ENCODE data around the gene MLST8.
"Not testable (repeated sequence)": the region's sequence is repeated elsewhere in the genome, so short reads cannot be mapped to it uniquely, and the experiment has no call there.

The MLST8 gene

DNA sequence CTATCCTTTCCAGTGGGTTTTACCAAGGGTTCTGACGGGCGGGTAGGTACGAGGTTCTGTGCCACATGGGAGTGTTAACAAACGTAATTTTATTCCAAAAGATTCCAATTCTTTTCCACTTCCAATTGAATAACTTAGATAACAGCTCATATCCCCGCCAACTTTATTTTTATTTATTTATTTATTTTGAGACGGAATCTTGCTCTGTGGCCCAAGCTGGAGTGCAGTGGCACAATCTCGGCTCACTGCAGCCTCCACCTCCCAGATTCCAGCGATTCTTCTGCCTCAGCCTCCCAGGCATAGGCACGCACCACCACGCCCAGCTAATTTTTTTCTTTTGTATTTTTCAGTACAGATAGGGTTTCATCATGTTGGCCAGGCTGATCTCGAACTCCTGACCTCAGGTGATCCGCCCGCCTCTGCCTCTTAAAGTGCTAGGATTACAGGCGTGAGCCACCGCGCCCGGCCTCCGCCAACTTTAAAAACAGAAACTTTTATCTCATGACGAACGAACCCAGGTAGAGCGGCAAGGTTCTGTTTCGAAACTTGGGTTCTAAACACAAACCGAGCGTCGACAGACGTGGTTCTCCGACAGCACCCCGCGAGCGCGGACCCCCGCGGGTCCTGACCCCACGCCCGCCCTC lies 45.5 kb downstream of the MLST8 start:
- no peak for DNase-seq

DNA sequence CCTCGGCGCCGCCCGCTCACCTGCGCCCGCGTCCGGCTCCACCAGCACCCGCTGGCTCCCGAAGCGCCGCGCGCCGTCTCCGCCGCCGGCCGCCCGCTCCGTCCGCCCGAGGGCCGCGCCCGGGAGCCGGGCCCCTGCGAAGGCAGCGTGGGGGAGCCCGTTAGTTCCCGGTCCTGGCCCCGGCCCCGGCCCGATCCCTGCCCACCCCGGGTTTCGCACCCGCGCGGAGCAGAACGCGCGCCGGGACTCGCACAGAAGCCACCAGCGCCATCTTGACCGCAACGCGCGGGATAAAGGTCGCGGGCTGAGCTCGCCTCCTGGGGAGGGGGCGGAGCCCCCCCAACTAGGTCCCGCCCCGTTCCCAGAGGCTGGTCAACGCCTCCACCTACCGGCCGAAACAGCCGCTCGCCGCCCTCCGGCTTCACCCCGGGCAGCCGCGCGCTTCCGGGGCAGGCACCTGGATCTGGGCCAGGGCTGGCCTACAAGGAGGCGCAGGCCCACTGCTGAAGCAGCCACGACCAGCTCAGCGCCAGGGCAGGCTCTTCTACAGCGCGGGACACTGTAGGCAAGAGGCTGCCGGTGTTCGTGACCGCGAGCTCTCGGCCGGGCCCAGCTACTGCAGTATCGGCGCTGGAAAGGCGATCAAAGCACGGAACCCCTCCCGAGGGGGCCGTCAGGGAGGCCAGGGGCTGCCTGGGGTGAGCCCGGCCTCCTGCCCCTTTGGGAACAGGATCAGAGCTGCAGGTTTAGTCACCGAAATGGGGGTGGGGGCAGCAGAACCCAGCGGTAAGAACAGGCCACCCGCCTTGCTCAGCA lies 46.2 kb downstream of the MLST8 start, which contains the start of gene ECI1:
ECI1 (minus strand) TSS at position 292 of the 816 bp plus-strand sequence; CDS start at position 271, 21 bp downstream.
- DNase-seq = peak; percentile 63 to 74

DNA sequence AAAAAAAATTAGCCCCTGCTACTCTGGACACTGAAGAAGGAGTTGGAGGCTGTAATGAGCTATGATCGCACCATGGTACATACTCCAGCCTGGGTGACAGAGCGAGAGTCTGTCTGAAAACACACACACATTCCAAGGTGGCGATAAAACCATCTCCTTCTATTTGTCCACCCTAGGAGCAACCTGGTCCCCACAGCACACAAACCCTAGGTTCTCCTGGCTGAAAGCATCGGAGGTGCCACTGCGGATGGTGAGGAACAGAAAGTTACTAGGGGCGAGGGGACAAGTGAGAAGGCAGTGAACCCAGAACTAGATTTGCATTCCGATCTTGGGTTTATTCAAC lies 47.5 kb downstream of the MLST8 start:
- DNase-seq = no peak

DNA sequence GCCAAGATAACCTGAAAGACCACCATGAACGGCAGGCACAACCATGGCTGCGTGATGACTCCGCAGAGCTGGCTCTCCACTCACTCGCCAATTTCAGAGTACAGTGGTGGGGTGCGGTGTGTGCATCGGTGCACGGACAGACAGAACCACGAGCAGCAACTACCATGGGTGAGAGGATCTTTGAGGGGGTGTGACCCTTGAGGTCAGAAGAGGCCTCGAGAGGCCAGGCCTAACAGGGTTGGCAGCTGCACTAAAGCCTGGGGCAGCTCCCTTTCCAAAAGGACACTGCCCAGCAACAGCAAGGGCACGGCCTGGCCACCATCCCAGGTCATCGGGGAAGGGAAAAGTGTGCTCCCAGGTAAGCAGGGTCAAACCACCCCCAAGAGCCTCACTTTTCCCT lies 48.0 kb downstream of the MLST8 start:
- no peak for DNase-seq

DNA sequence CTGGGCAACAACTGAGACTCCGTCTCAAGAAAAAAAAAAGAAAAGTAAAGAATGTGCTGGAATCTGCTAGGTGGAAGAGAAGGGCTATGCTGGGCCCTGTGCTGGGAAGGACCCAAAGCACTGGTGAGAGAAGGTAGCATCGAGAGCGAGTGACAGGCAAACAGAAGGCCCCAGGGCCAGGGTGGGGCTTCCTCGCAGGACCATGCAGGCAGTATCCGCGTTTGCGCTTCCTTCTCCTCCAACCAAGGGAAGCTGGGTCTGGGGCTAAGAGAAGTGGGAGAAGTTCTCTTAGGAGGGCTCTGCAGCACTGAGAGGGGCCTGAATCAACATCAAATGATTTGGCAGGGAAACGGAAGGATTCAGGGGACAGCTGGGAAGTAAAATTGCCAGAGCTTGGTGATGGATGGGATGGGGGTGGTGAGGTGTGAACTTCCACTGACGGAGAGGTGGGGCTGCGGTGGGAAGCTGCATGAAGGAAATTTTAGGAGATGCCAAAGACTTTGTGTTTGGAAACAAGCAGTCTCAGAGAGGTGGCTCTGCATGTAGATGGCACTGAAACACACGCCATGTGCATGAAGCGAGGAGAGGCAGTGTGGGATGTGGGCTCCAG lies 51.4 kb downstream of the MLST8 start:
- DNase-seq = no peak

DNA sequence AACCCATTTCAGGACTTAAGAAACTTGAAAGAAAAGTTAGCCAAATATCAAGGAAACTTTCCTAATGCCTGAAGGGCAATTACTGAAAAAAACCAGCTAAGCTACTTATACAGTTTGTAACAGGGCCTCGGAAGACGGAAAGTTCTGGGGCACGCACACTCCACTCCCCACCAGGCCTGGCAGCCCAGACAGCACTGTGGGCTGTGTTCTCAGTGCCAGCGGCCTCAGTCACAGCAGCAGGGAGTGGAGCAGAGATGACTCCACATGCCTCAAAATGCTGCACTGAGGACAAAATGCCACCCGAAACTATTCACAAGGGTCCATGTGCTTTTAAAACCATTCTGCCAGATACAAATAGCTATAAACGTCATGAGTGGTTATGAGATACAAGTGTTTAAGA lies 52.5 kb downstream of the MLST8 start:
- DNase-seq = no peak

DNA sequence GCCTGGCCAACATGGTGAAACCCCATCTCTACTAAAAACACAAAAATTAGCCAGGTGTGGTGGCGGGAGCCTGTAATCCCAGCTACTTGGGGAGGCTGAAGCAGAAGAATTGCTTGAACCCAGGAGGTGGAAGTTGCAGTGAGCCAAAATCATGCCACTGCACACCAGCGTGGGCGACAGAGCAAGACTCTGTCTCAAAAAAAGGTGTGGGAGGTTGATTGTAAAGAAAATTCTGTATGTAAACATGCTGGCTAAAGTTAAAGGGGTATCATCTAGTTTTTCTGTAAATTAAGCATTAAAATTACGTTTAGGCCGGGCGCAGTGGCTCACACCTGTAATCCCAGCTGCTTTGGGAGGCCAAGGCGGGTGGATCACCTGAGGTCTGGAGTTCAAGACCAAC lies 53.3 kb downstream of the MLST8 start:
- DNase-seq = not testable (repeated sequence)
